Loucy (cell line): ENCODE data around the gene TMEM52.

ENCODE experiments used
- CTCF ChIP-seq: fragments of 200-600 bp; sonication (generic); conservative IDR thresholded peaks from 2 replicates; pipeline ENCODE4 v1.5.1; 2014; ENCODE audit warnings: mild to moderate bottlenecking, antibody characterized with exemption, low read length
- EZH2phosphoT487 ChIP-seq: fragments of 200-600 bp; IDR thresholded peaks from 2 replicates; pipeline ENCODE4 v1.6.1; 2018; ENCODE audit warnings: antibody characterized with exemption, mild to moderate bottlenecking, moderate library complexity, borderline replicate concordance

GRCh38 chr1:1898246-1898933 is 20.7 kb downstream of the TMEM52 start:
- TF ChIP-seq CTCF: no peak
- no peak for TF ChIP-seq EZH2phosphoT487
